ENCODE results near the gene DDO. TPM values are rescaled to one million over a fixed set of nuclear protein-coding genes. Genes with fewer than 3 reads are reported as not detected.

DDO gene
- total and polyA plus RNA-seq, 2 of the 8 experiments (the other 6 are each of a cell fraction or from before 2014, with no cell fraction given): not detected

- Histone ChIP-seq H2BK20ac (ENCODE audit: low read length) (no peak overlapping the region), H3K4me1 (replicated peaks in 1 of 4; ENCODE audit: control insufficient read depth in 3 of 4, insufficient read depth in 4 of 4, low read length in 3 of 4) (peaks cover 0 to 2% (median 0%) of the 10 kb centered on the region in 4 experiments; a peak in 1 of 7 replicates), H3K23me2 (ENCODE audit: low read depth, low read length) (peaks cover 3% of the 10 kb centered on the region; the same call in 1 of the 2 replicates), H3K23ac (ENCODE audit: insufficient read length) (no peak overlapping the region), H4K8ac (ENCODE audit: extremely low read depth, insufficient read depth, low read length) (no peak overlapping the region), H3K9me3 (ENCODE audit: insufficient read depth in 2 of 2, low read depth in 1 of 2, low read length in 1 of 2) (no peaks in the 10 kb centered on the region), H3K56ac (replicated peaks; ENCODE audit: insufficient read length, low read depth, low read length) (no peak overlapping the region), H3K79me1 (ENCODE audit: low read depth, low read length) (no peaks in the 10 kb centered on the region), H3K36me3 (ENCODE audit: control insufficient read depth in 2 of 4, insufficient read depth in 4 of 4, low read length in 3 of 4) (no peaks in the 10 kb centered on the region), H2AFZ (ENCODE audit: low read length) (peak overlapping the region; percentile 34; the same call in 1 of the 2 replicates), H2BK15ac (ENCODE audit: low read length) (no peak overlapping the region), H2BK12ac (ENCODE audit: low read depth, low read length) (0 out of 2 replicates have a peak overlapping the region, but pooled peaks have one; percentile 6), H3K27me3 (replicated peaks in 1 of 4; ENCODE audit: control insufficient read depth in 3 of 4, extremely low read depth in 1 of 4, insufficient read depth in 3 of 4, low read length in 3 of 4) (no peaks in the 10 kb centered on the region), H3K4me3 (ENCODE audit: extremely low read depth in 1 of 4, insufficient read depth in 2 of 4, low read depth in 3 of 4, low read length in 4 of 4) (no peak overlapping the region), H2BK120ac (replicated peaks; ENCODE audit: low read depth, low read length) (no peak overlapping the region), H4K91ac (replicated peaks; ENCODE audit: insufficient read length, low read length) (no peak overlapping the region), H3K4me2 (ENCODE audit: insufficient read depth in 1 of 2, low read depth in 2 of 2, low read length in 2 of 2) (no peak overlapping the region), H2BK5ac (ENCODE audit: low read depth, low read length) (0 out of 2 replicates have a peak overlapping the region, but pooled peaks have one; percentile 2), H3K9ac (replicated peaks in 1 of 4; ENCODE audit: extremely low read depth in 1 of 4, low read depth in 3 of 4, low read length in 3 of 4) (no peak overlapping the region), H3K4ac (replicated peaks; ENCODE audit: insufficient read length, low read depth, low read length) (no peak overlapping the region), H4K5ac (ENCODE audit: insufficient read length, low read depth, low read length) (no peak overlapping the region), H3K27ac (ENCODE audit: low read depth, low read length) (no peak overlapping the region), H3K79me2 (ENCODE audit: control insufficient read depth in 1 of 2, insufficient read depth in 2 of 2, low read length in 2 of 2) (no peaks in the 10 kb centered on the region), H2AK5ac (ENCODE audit: low read depth, low read length) (no peak overlapping the region), H3K14ac (ENCODE audit: insufficient read length) (no peak overlapping the region), H3K18ac (ENCODE audit: extremely low read depth, low read length) (no peak overlapping the region; the same call in 1 of the 2 replicates), H4K20me1 (replicated peaks in 1 of 2; ENCODE audit: control insufficient read depth in 1 of 2, insufficient read depth in 2 of 2, low read length in 2 of 2) (no peaks in the 10 kb centered on the region)
- POLR2A ChIA-PET (ENCODE audit: partially characterized antibody): no interaction called here
- DNase-seq (ENCODE audit: low read depth in 1 of 2, low spot score in 2 of 2): no peak
- CTCF ChIA-PET (ENCODE audit: partially characterized antibody): interaction anchor here (1.1 to 1.4 kb wide), 3 partner anchors 15 to 38 kb away, joined by 3 read pairs; partner anchors contain the start of gene DDO
- no peak for FAIRE-seq
- WGBS, 2 experiments (ENCODE audit: extremely low coverage in 1 of 2, insufficient coverage in 1 of 2, insufficient read length in 1 of 2, insufficient replicate concordance in 2 of 2, low coverage in 1 of 2, low lambda C conversion rate in 2 of 2, missing lambda C conversion rate in 1 of 2): 76% methylated on average over 4 of the region's 5 CpGs; no CpG with 5 or more reads in 1 of the 2 experiments
- TF ChIP-seq HDAC2 (IDR thresholded peaks at IDR 0.05; ENCODE audit: borderline replicate concordance in 1 of 2, low read depth in 2 of 2, low read length in 2 of 2) (no peak), POU5F1 (IDR thresholded peaks at IDR 0.05; ENCODE audit: low read depth, low read length) (no peak)
Measured at GRCh38 chr6:110430236-110430635, 14.9 kb upstream of the DDO start.
